HG02885 (cell line): ENCODE measurements around the gene SLC30A1.
A peak's percentile ranks its signal among the peaks of the same experiment; 100 is the strongest.
"Not testable (repeated sequence)": the region's sequence is repeated elsewhere in the genome, so short reads cannot be mapped to it uniquely, and the experiment has no call there.

Experiments
- ATAC-seq: cut with Tn5 transposase; IDR thresholded peaks from one replicate; pipeline ENCODE4 v1.9.1; 2021; ENCODE audit warnings: mild to moderate bottlenecking; ENCODE audit not compliant: unreplicated experiment, poor library complexity

The SLC30A1 gene

GRCh38 chr1:211588711-211589110 is 9.8 kb upstream of the SLC30A1 start:
- ATAC-seq = no peak

GRCh38 chr1:211587123-211587522 is 8.2 kb upstream of the SLC30A1 start:
- ATAC-seq = no peak

GRCh38 chr1:211586538-211586937 is 7.6 kb upstream of the SLC30A1 start:
- no peak for ATAC-seq

GRCh38 chr1:211583011-211583992 is 4.3 kb upstream of the SLC30A1 start:
- ATAC-seq = no peak

- no peak for ATAC-seq
Observed at GRCh38 chr1:211581526-211581925, 2.6 kb upstream of the SLC30A1 start.

- ATAC-seq = no peak
Observed at GRCh38 chr1:211580303-211580687, 1.3 kb upstream of the SLC30A1 start.

GRCh38 chr1:211579440-211580302 is 710 bp upstream of the SLC30A1 start:
- peak; percentile 44 for ATAC-seq

- ATAC-seq = peak; percentile 43
Observed at GRCh38 chr1:211577819-211578639, 932 bp downstream of the SLC30A1 start.

GRCh38 chr1:211577277-211577818 is 1.6 kb downstream of the SLC30A1 start:
- ATAC-seq = no peak

- ATAC-seq = no peak
Observed at GRCh38 chr1:211576717-211577116, 2.2 kb downstream of the SLC30A1 start.

GRCh38 chr1:211574705-211575104 is 4.3 kb downstream of the SLC30A1 start:
- ATAC-seq = no peak

- ATAC-seq = no peak
Observed at GRCh38 chr1:211571998-211572397, 7.0 kb downstream of the SLC30A1 start.

- not testable (repeated sequence) for ATAC-seq
Observed at GRCh38 chr1:211570378-211570777, 8.6 kb downstream of the SLC30A1 start.

- peak; percentile 93 for ATAC-seq
Observed at GRCh38 chr1:211566431-211567025, 12.4 kb downstream of the SLC30A1 start.

- ATAC-seq = no peak
Observed at GRCh38 chr1:211564084-211564483, 14.9 kb downstream of the SLC30A1 start.

GRCh38 chr1:211559222-211560010 is 19.5 kb downstream of the SLC30A1 start:
- no peak for ATAC-seq

GRCh38 chr1:211557894-211558625 is 20.9 kb downstream of the SLC30A1 start:
- ATAC-seq = no peak

GRCh38 chr1:211553549-211553948 is 25.4 kb downstream of the SLC30A1 start:
- no peak for ATAC-seq
